Tibial nerve (tissue), 4 donors: ENCODE results near the gene CACHD1. TPM values are rescaled to one million over a fixed set of nuclear protein-coding genes. Genes with fewer than 3 reads are reported as not detected.
"Not testable (repeated sequence)": the region's sequence is repeated elsewhere in the genome, so short reads cannot be mapped to it uniquely, and the experiment has no call there.

Experiments used
- DNase-seq, 2 donors: peaks; one replicate each; pipeline ENCODE4 v3.0.0-alpha.2; 2019; ENCODE audit warnings: low spot score in 2 of 2
- H3K27ac ChIP-seq, 4 donors: fragments of 200-600 bp; sonication (generic) in 3 of 4; one replicate each; pipeline ENCODE4 v1.5.1; 2017 to 2019; ENCODE audit warnings: mild to moderate bottlenecking in 1 of 4
- H3K27me3 ChIP-seq, 2 donors: fragments of 200-600 bp; sonication (generic) in 1 of 2; one replicate each; pipeline versions ENCODE4 v1.5.1 to v1.6.0; 2017 to 2019
- H3K36me3 ChIP-seq, 3 donors: fragments of 200-600 bp; sonication (generic); one replicate each; pipeline ENCODE4 v1.5.1; 2018 to 2019
- H3K4me1 ChIP-seq, 4 donors: fragments of 200-600 bp; sonication (generic) in 3 of 4; one replicate each; pipeline ENCODE4 v1.5.1; 2017 to 2019
- H3K4me3 ChIP-seq, 4 donors: fragments of 200-600 bp; sonication (generic) in 3 of 4; one replicate each; pipeline ENCODE4 v1.5.1; 2017 to 2019; ENCODE audit warnings: mild to moderate bottlenecking in 1 of 4, moderate library complexity in 1 of 4
- H3K9me3 ChIP-seq, 4 donors: fragments of 200-600 bp; sonication (generic) in 3 of 4; one replicate each; pipeline ENCODE4 v1.5.1; 2017 to 2019
- CTCF ChIP-seq, 5 experiments: fragments of 200-600 bp in 3 of 5; fragments of 450-650 bp in 2 of 5; sonication (generic) in 3 of 5; IDR thresholded peaks; one replicate each; pipeline ENCODE4 v1.5.1; 2016 to 2019; ENCODE audit warnings: antibody characterized with exemption in 5 of 5, mild to moderate bottlenecking in 3 of 5, moderate library complexity in 2 of 5
- EP300 ChIP-seq, 2 donors: sonication (generic); formaldehyde crosslinking; IDR thresholded peaks; one replicate each; pipeline ENCODE4 v1.6.1; 2017; ENCODE audit warnings: antibody characterized with exemption in 2 of 2, mild to moderate bottlenecking in 1 of 2
- POLR2A ChIP-seq, 2 donors: fragments of 450-650 bp; IDR thresholded peaks; one replicate each; pipeline ENCODE4 v1.6.1; 2017; ENCODE audit warnings: antibody characterized with exemption in 2 of 2, mild to moderate bottlenecking in 2 of 2, moderate library complexity in 2 of 2
- WGBS, 2 donors: methylation state at CpG; one replicate each; pipeline ENCODE4 v1.1.5; 2018; 5-methylcytosine and 5-hydroxymethylcytosine counted together
- total RNA-seq, 4 donors: library from RNA; depleted of rRNA; stranded (reverse); fragments of >200 nt; gene quantifications; one replicate each; pipeline ENCODE4 v1.1.0, GENCODE V29; 2016

CACHD1 gene
- total RNA-seq, 4 donors from 2014 or later, result 7.4 to 15.9 (median 10.0) TPM

- H3K4me1 ChIP-seq, result no peaks in the 10 kb centered on the region
- H3K9me3 ChIP-seq, result peaks cover 0 to 12% (median 0%) of the 10 kb centered on the region in 4 donors
- TF ChIP-seq EP300 (IDR thresholded peaks at IDR 0.05) (no peak), CTCF (IDR thresholded peaks at IDR 0.05) (no peak), POLR2A (IDR thresholded peaks at IDR 0.05) (no peak)
- no peak overlapping the region for H3K4me3 ChIP-seq
- H3K27ac ChIP-seq, result no peak overlapping the region
- WGBS, 2 donors, result 46 to 57% methylated on average over 1 of the region's 1 CpG
- no peaks in the 10 kb centered on the region for H3K27me3 ChIP-seq
- no peak for DNase-seq
- H3K36me3 ChIP-seq, result no peaks in the 10 kb centered on the region
These were observed 138.2 kb downstream of the CACHD1 start for GRCh38 chr1:64608005-64608650.

- Histone ChIP-seq H3K27ac (no peak overlapping the region), H3K4me3 (no peak overlapping the region), H3K9me3 (peaks cover 0 to 12% (median 0%) of the 10 kb centered on the region in 4 donors), H3K27me3 (no peaks in the 10 kb centered on the region), H3K36me3 (no peaks in the 10 kb centered on the region), H3K4me1 (no peaks in the 10 kb centered on the region)
- 94% methylated on average over 6 of the region's 6 CpGs for WGBS, 2 donors
- no peak for DNase-seq
- TF ChIP-seq POLR2A (IDR thresholded peaks at IDR 0.05) (no peak), CTCF (IDR thresholded peaks at IDR 0.05) (no peak), EP300 (IDR thresholded peaks at IDR 0.05) (no peak)
These were observed 138.7 kb downstream of the CACHD1 start for GRCh38 chr1:64608651-64609048.

DNA sequence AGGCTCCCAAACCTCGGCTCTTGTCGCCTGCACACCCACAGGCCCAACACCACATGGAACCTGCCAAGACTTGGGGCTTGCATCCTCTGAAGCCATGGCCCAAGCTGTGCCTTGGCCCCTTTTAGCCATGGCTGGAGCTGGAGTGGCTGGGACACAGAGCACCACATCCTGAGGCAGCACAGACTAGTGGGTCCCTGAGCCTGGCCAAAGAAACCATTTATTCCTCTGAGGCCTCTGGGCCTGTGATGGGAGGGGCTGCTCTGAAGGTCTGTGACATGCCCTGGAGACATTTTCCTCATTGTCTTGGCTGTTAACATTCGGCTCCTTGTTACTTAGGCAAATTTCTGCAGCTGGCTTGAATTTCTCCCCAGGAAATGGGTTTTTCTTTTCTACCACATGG lies 141.0 kb downstream of the CACHD1 start:
- H3K27me3 ChIP-seq, DNase-seq, H3K4me3 ChIP-seq, H3K27ac ChIP-seq, H3K36me3 ChIP-seq, H3K4me1 ChIP-seq: not testable (repeated sequence)
- peaks cover 0 to 12% (median 0%) of the 10 kb centered on the region in 4 donors for H3K9me3 ChIP-seq
- WGBS, 2 donors, result 91 to 93% methylated on average over 3 of the region's 3 CpGs

DNA sequence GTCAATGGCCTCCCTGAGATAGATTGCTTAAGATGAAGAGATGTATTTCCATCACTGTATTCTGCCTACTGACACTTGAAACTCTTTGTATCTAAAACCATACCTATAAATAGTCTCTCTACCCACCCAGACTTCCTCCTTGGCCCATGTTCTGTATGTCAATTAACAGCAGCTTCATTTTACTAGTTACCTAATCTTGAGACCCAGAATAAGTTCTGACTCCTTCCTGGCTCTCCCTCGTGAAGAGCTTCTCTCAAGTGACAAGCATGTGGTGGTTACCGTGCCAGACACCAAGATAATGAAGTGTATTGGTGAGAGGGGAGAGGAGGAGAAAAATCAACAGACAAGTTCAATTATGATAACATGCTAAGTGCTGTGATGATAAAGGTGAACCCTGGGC lies 146.1 kb downstream of the CACHD1 start:
- no peak for TF ChIP-seq POLR2A (IDR thresholded peaks at IDR 0.05)
- no peak for TF ChIP-seq EP300 (IDR thresholded peaks at IDR 0.05)
- no peak for TF ChIP-seq CTCF (IDR thresholded peaks at IDR 0.05)
- Histone ChIP-seq H3K27me3 (peaks cover 0 to 8% of the 10 kb centered on the region in 2 donors), H3K4me1 (no peaks in the 10 kb centered on the region), H3K27ac (no peak overlapping the region), H3K4me3 (no peak overlapping the region), H3K9me3 (peaks cover 0 to 2% (median 0%) of the 10 kb centered on the region in 4 donors), H3K36me3 (no peaks in the 10 kb centered on the region)
- no peak for DNase-seq
- 82 to 91% methylated on average over 2 of the region's 2 CpGs for WGBS, 2 donors

- Histone ChIP-seq H3K4me1 (peaks cover 0 to 14% (median 0%) of the 10 kb centered on the region in 4 donors), H3K4me3 (no peak overlapping the region), H3K36me3 (no peaks in the 10 kb centered on the region), H3K9me3 (no peaks in the 10 kb centered on the region), H3K27me3 (no peaks in the 10 kb centered on the region), H3K27ac (no peak overlapping the region)
- no peak for DNase-seq
- TF ChIP-seq POLR2A (IDR thresholded peaks at IDR 0.05) (no peak), CTCF (IDR thresholded peaks at IDR 0.05) (no peak), EP300 (IDR thresholded peaks at IDR 0.05) (no peak)
- 35 to 41% methylated on average over 4 of the region's 4 CpGs for WGBS, 2 donors
These were observed 153.8 kb downstream of the CACHD1 start for GRCh38 chr1:64623750-64624191.
